Temporal lobe (tissue), 1 donor: ENCODE measurements around the gene KCNAB1. TPM values are rescaled to one million over a fixed set of nuclear protein-coding genes. Genes with fewer than 3 reads are reported as not detected.

Experiments used
- total RNA-seq: library from RNA; depleted of rRNA; stranded (reverse); fragments of >200 nt; gene quantifications from one replicate; pipeline ENCODE4 v1.2.3, GENCODE V29; 2014

KCNAB1 gene
- total RNA-seq, 1 donor from 2014 or later, result 19.9 TPM

Other genes with a start within 250 kb of the KCNAB1 start
- gene GMPS, start 249.9 kb upstream of the KCNAB1 start, total RNA-seq, result 31.7 TPM